ENCODE measurements around the gene PRDX4.
A peak's percentile ranks its signal among the peaks of the same experiment; 100 is the strongest.
"Not testable (repeated sequence)": the region's sequence is repeated elsewhere in the genome, so short reads cannot be mapped to it uniquely, and the experiment has no call there.

Gene PRDX4

GRCh38 chrX:23676486-23676885 is 9.2 kb downstream of the PRDX4 start:
- not testable (repeated sequence) for DNase-seq

GRCh38 chrX:23692166-23692565 is 24.9 kb downstream of the PRDX4 start:
- DNase-seq, result no peak

- peak; percentile 51 for DNase-seq
Measured at GRCh38 chrX:23694606-23695005, 27.3 kb downstream of the PRDX4 start.

GRCh38 chrX:23699636-23700194 is 32.4 kb downstream of the PRDX4 start:
- no peak for DNase-seq

- no peak for DNase-seq
Measured at GRCh38 chrX:23704673-23705206, 37.4 kb downstream of the PRDX4 start.

- DNase-seq, result no peak
Measured at GRCh38 chrX:23705235-23705634, 37.9 kb downstream of the PRDX4 start.

- DNase-seq, result no peak
Measured at GRCh38 chrX:23720117-23720677, 52.9 kb downstream of the PRDX4 start.

GRCh38 chrX:23726191-23726590 is 58.9 kb downstream of the PRDX4 start:
- DNase-seq, result no peak

- DNase-seq, result no peak
Measured at GRCh38 chrX:23727206-23727605, 59.9 kb downstream of the PRDX4 start.

- DNase-seq, result no peak
Measured at GRCh38 chrX:23729214-23729613, 61.9 kb downstream of the PRDX4 start.

- DNase-seq, result no peak
Measured at GRCh38 chrX:23731951-23732350, 64.7 kb downstream of the PRDX4 start.

- DNase-seq, result peak; percentile 84
Measured at GRCh38 chrX:23732704-23733103, 65.4 kb downstream of the PRDX4 start.

All from activated CD4-positive, alpha-beta T cell treated with anti-CD3 and anti-CD28 coated beads, Interleukin-10, Interleukin-2, amounts not matched to agents 100 ng/mL and 50 ng/mL, durations not matched to agents 16 hours and 8 hours (primary cell).